OCI-LY3 (cell line): Measurements from ENCODE around the gene KRT73.

Source experiments
- CTCF ChIP-seq: fragments of 200-600, 300-600 bp; sonication (generic); IDR thresholded peaks from 2 replicates; pipeline ENCODE4 v1.5.1; 2014; ENCODE audit warnings: antibody characterized with exemption, low read length, low read depth
- EZH2phosphoT487 ChIP-seq: fragments of 200-600 bp; shearing (Covaris generic); IDR thresholded peaks from 2 replicates; pipeline ENCODE4 v1.6.1; 2018; ENCODE audit warnings: antibody characterized with exemption, mixed run types, low read depth

GRCh38 chr12:52603314-52603713 lies 15.0 kb downstream of the KRT73 start:
- TF ChIP-seq CTCF, result no peak
- no peak for TF ChIP-seq EZH2phosphoT487
